ENCODE results near the gene TUBA1B.

Gene TUBA1B

GRCh38 chr12:49126852-49127763 lies 4.1 kb downstream of the TUBA1B start:
- H3K27me3 ChIP-seq (ENCODE audit: control insufficient read depth, insufficient read depth, low read length), result no peaks in the 10 kb centered on the region
- peaks cover 26% of the 10 kb centered on the region for H3K36me3 ChIP-seq (ENCODE audit: control insufficient read depth, insufficient read depth, low read length)
- H3K4me1 ChIP-seq (ENCODE audit: control insufficient read depth, insufficient read depth, low read length), result peaks cover 11% of the 10 kb centered on the region; the same call in 1 of the 2 replicates
- H3K9ac ChIP-seq (ENCODE audit: low read depth, low read length), result no peak overlapping the region
- H3K27ac ChIP-seq (ENCODE audit: low read depth, low read length), result peak overlapping the region; percentile 37
- H3K9me3 ChIP-seq (ENCODE audit: control insufficient read depth, insufficient read depth, low read length), result no peaks in the 10 kb centered on the region
- no peak overlapping the region for H3K4me3 ChIP-seq (ENCODE audit: low read depth, low read length)

DNA sequence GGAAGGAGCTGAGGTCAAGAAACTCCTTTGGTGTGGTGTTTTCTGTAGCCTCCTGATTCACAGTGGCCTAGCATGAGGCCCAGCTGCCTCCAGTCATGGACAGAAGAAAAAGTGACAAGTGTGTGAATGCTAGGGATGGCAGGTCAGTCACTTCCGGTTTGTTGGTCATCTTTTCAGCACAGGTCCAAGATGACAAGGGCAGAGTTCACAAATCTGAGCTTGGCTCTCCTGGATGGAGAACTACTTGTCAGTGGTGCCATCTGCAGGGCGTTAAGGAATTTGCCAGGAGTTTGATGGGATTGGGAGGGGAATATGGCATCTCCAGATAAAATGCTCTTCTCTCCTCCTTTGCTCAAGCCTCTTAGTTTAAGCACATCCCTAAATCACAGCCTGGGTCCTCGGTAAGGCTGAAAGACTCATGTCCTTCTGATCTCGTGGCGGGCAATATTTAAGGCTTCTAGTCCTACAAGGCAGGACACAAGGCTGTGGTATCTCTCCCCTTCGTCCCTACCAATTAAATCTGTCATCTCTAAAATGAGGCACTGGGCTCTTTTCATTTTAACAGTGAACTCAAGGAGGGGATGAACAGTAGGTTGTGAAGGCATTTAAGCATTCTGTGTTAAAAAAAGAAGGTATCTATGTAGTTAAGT lies 10.0 kb downstream of the TUBA1B start:
- no peaks in the 10 kb centered on the region for H3K9me3 ChIP-seq (ENCODE audit: control insufficient read depth, insufficient read depth, low read length)
- H3K36me3 ChIP-seq (ENCODE audit: control insufficient read depth, insufficient read depth, low read length), result no peaks in the 10 kb centered on the region
- no peak overlapping the region for H3K27ac ChIP-seq (ENCODE audit: low read depth, low read length)
- no peaks in the 10 kb centered on the region for H3K4me1 ChIP-seq (ENCODE audit: control insufficient read depth, insufficient read depth, low read length)
- H3K4me3 ChIP-seq (ENCODE audit: low read depth, low read length), result no peak overlapping the region
- H3K27me3 ChIP-seq (ENCODE audit: control insufficient read depth, insufficient read depth, low read length), result no peaks in the 10 kb centered on the region
- no peak overlapping the region for H3K9ac ChIP-seq (ENCODE audit: low read depth, low read length)

GRCh38 chr12:49111206-49111605 lies 20.0 kb downstream of the TUBA1B start:
- H3K27me3 ChIP-seq (ENCODE audit: control insufficient read depth, insufficient read depth, low read length), result no peaks in the 10 kb centered on the region
- peaks cover 9% of the 10 kb centered on the region for H3K4me1 ChIP-seq (ENCODE audit: control insufficient read depth, insufficient read depth, low read length)
- peak overlapping the region; percentile 36 for H3K27ac ChIP-seq (ENCODE audit: low read depth, low read length)
- no peak overlapping the region for H3K9ac ChIP-seq (ENCODE audit: low read depth, low read length)
- H3K36me3 ChIP-seq (ENCODE audit: control insufficient read depth, insufficient read depth, low read length), result peaks cover 9% of the 10 kb centered on the region
- peak overlapping the region; percentile 89 for H3K4me3 ChIP-seq (ENCODE audit: low read depth, low read length)
- no peaks in the 10 kb centered on the region for H3K9me3 ChIP-seq (ENCODE audit: control insufficient read depth, insufficient read depth, low read length)

GRCh38 chr12:49110464-49111155 lies 20.6 kb downstream of the TUBA1B start, which contains the start of gene LMBR1L:
TSS of gene LMBR1L (minus strand) at chr12:49110847. CDS start at chr12:49110555, 292 bp downstream.
- Histone ChIP-seq H3K4me1 (ENCODE audit: control insufficient read depth, insufficient read depth, low read length) (peaks cover 9% of the 10 kb centered on the region), H3K4me3 (ENCODE audit: low read depth, low read length) (peak within 1 kb of the TSS; percentile 89), H3K9me3 (ENCODE audit: control insufficient read depth, insufficient read depth, low read length) (no peaks in the 10 kb centered on the region), H3K27ac (ENCODE audit: low read depth, low read length) (peak within 1 kb of the TSS; percentile 90), H3K9ac (ENCODE audit: low read depth, low read length) (peak within 1 kb of the TSS; percentile 57), H3K27me3 (ENCODE audit: control insufficient read depth, insufficient read depth, low read length) (no peaks in the 10 kb centered on the region), H3K36me3 (ENCODE audit: control insufficient read depth, insufficient read depth, low read length) (peaks cover 15% of the 10 kb centered on the region)

DNA sequence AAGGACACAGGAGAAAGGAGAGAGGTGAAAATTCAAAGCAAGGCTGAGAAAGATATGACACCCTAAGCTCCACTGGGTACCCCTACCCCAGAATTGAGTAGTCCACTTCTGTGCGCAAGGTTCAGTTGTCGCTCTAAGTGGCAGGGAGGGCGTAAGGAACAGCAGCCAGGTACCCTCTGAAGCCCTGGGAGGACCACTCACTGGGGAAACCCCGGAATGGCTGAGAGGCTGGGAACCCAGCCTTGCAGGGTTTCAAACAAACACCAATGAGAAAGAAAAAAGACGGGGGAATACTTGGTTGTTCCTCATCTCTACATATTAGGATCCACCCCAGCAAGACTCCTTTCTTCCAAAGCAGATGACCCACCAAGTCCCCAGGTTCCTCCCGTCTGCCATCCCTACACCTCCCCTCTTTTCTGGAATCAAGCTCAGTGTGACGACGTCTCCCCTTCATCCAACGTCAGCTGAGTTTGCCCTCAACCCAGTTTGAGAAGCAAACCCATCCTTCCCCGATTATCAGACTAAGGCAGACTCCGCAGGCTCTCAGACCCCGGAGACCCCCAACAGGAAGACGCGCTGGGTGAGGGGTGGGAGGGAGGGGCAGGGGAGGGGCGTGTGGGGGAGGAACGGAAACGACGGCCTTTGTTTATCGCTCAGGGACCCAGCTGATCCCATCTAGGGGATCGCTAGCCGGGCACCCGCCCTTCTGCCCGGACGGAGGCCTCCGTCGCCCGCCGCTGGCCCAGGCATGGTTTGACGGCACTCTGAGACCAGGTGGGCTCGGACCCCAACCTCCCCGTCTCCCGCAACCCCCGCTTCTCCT lies 21.3 kb downstream of the TUBA1B start:
- H3K27ac ChIP-seq (ENCODE audit: low read depth, low read length), result peak overlapping the region; percentile 90

DNA sequence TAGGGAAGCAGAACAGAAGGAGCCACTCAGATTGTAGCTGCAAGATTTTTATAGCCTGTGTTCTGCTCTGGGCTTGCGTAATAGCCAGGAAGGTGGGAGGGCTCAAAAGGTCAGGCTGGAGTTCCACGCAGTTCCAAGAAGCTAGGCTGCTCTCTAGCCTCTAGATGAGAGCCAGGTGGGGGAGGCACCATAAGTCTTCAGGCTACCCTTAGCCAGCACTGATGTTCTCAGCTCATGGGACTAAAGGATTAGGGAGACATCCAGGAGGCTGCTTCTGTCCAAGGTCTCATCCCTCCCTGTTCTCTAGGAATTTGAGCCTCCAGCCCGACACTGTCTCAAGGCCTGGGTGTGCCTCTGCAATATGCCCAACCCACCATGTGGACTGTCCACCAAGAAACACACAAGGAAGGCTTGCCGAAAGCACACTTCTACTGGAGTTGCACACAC lies 22.2 kb downstream of the TUBA1B start:
- H3K27me3 ChIP-seq (ENCODE audit: control insufficient read depth, insufficient read depth, low read length), result no peaks in the 10 kb centered on the region
- H3K9ac ChIP-seq (ENCODE audit: low read depth, low read length), result no peak overlapping the region
- H3K4me1 ChIP-seq (ENCODE audit: control insufficient read depth, insufficient read depth, low read length), result peaks cover 9% of the 10 kb centered on the region
- 0 out of 2 replicates have a peak overlapping the region, but pooled peaks have one; percentile 89 for H3K4me3 ChIP-seq (ENCODE audit: low read depth, low read length)
- H3K9me3 ChIP-seq (ENCODE audit: control insufficient read depth, insufficient read depth, low read length), result no peaks in the 10 kb centered on the region
- peaks cover 25% of the 10 kb centered on the region for H3K36me3 ChIP-seq (ENCODE audit: control insufficient read depth, insufficient read depth, low read length)
- no peak overlapping the region for H3K27ac ChIP-seq (ENCODE audit: low read depth, low read length)

More for the DNA sequence above, 21.3 kb downstream of the TUBA1B start:
- peak overlapping the region; percentile 89 for H3K4me3 ChIP-seq (ENCODE audit: low read depth, low read length)
- no peaks in the 10 kb centered on the region for H3K9me3 ChIP-seq (ENCODE audit: control insufficient read depth, insufficient read depth, low read length)
- H3K4me1 ChIP-seq (ENCODE audit: control insufficient read depth, insufficient read depth, low read length), result peaks cover 9% of the 10 kb centered on the region
- H3K9ac ChIP-seq (ENCODE audit: low read depth, low read length), result peak overlapping the region; percentile 57
- no peaks in the 10 kb centered on the region for H3K27me3 ChIP-seq (ENCODE audit: control insufficient read depth, insufficient read depth, low read length)
- peaks cover 18% of the 10 kb centered on the region for H3K36me3 ChIP-seq (ENCODE audit: control insufficient read depth, insufficient read depth, low read length)

- H3K36me3 ChIP-seq (ENCODE audit: control insufficient read depth, insufficient read depth, low read length), result peaks cover 59% of the 10 kb centered on the region
Observed at GRCh38 chr12:49105504-49106084, 25.6 kb downstream of the TUBA1B start.

GRCh38 chr12:49104822-49105221 lies 26.4 kb downstream of the TUBA1B start:
- no peaks in the 10 kb centered on the region for H3K9me3 ChIP-seq (ENCODE audit: control insufficient read depth, insufficient read depth, low read length)
- no peak overlapping the region for H3K9ac ChIP-seq (ENCODE audit: low read depth, low read length)
- H3K4me3 ChIP-seq (ENCODE audit: low read depth, low read length), result no peak overlapping the region
- H3K4me1 ChIP-seq (ENCODE audit: control insufficient read depth, insufficient read depth, low read length), result peaks cover 9% of the 10 kb centered on the region
- H3K27ac ChIP-seq (ENCODE audit: low read depth, low read length), result no peak overlapping the region
- H3K36me3 ChIP-seq (ENCODE audit: control insufficient read depth, insufficient read depth, low read length), result peaks cover 66% of the 10 kb centered on the region
- no peaks in the 10 kb centered on the region for H3K27me3 ChIP-seq (ENCODE audit: control insufficient read depth, insufficient read depth, low read length)

More at GRCh38 chr12:49105504-49106084, 25.6 kb downstream of the TUBA1B start:
- H3K4me3 ChIP-seq (ENCODE audit: low read depth, low read length), result no peak overlapping the region
- peaks cover 9% of the 10 kb centered on the region for H3K4me1 ChIP-seq (ENCODE audit: control insufficient read depth, insufficient read depth, low read length)
- no peaks in the 10 kb centered on the region for H3K9me3 ChIP-seq (ENCODE audit: control insufficient read depth, insufficient read depth, low read length)
- H3K27ac ChIP-seq (ENCODE audit: low read depth, low read length), result no peak overlapping the region
- no peaks in the 10 kb centered on the region for H3K27me3 ChIP-seq (ENCODE audit: control insufficient read depth, insufficient read depth, low read length)
- H3K9ac ChIP-seq (ENCODE audit: low read depth, low read length), result no peak overlapping the region

GRCh38 chr12:49100380-49100779 lies 30.8 kb downstream of the TUBA1B start:
- Histone ChIP-seq H3K36me3 (ENCODE audit: control insufficient read depth, insufficient read depth, low read length) (peaks cover 69% of the 10 kb centered on the region), H3K4me1 (ENCODE audit: control insufficient read depth, insufficient read depth, low read length) (no peaks in the 10 kb centered on the region), H3K4me3 (ENCODE audit: low read depth, low read length) (no peak overlapping the region)

DNA sequence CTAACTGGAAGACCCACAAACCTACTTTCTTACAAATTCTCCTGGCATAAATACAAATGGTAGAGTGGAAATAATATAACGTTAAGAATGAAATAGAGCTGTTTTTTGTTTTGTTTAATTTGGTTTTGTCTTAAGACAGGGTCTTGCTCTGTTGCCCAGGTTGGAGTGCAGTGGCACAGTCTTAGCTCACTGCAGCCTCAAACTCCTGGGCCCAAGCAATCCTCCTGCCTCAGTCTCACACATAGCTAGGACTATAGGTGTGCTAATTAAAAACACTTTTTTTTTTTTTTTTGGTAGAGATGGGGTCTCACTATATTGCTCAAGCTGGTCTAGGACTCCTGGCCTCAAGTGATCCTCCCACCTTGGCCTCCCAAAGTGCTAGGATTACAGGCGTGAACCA lies 32.5 kb downstream of the TUBA1B start:
- Histone ChIP-seq H3K9me3 (ENCODE audit: control insufficient read depth, insufficient read depth, low read length) (no peaks in the 10 kb centered on the region), H3K9ac (ENCODE audit: low read depth, low read length) (no peak overlapping the region), H3K4me1 (ENCODE audit: control insufficient read depth, insufficient read depth, low read length) (peaks cover 14% of the 10 kb centered on the region; the same call in 1 of the 2 replicates), H3K27ac (ENCODE audit: low read depth, low read length) (no peak overlapping the region), H3K27me3 (ENCODE audit: control insufficient read depth, insufficient read depth, low read length) (peaks cover 22% of the 10 kb centered on the region), H3K36me3 (ENCODE audit: control insufficient read depth, insufficient read depth, low read length) (peaks cover 58% of the 10 kb centered on the region), H3K4me3 (ENCODE audit: low read depth, low read length) (no peak overlapping the region)

More at GRCh38 chr12:49100380-49100779, 30.8 kb downstream of the TUBA1B start:
- no peak overlapping the region for H3K9ac ChIP-seq (ENCODE audit: low read depth, low read length)
- H3K27me3 ChIP-seq (ENCODE audit: control insufficient read depth, insufficient read depth, low read length), result peaks cover 6% of the 10 kb centered on the region
- H3K27ac ChIP-seq (ENCODE audit: low read depth, low read length), result no peak overlapping the region
- H3K9me3 ChIP-seq (ENCODE audit: control insufficient read depth, insufficient read depth, low read length), result no peaks in the 10 kb centered on the region
